Esophagus muscularis mucosa (tissue), 4 donors: ENCODE data around the gene GJD3. TPM values are rescaled to one million over a fixed set of nuclear protein-coding genes. Genes with fewer than 3 reads are reported as not detected.
A peak's percentile ranks its signal among the peaks of the same experiment; 100 is the strongest.

Experiments
- DNase-seq: peaks from one replicate; pipeline ENCODE4 v3.0.0-alpha.2; 2017; ENCODE audit errors: extremely low spot score
- H3K27ac ChIP-seq, 4 donors: fragments of 200-600 bp; sonication (generic); replicated peaks in 1 of 4; 1 replicate in 3 of 4; 2 replicates in 1 of 4; pipeline ENCODE4 v1.5.1; 2016 to 2019; ENCODE audit warnings: mild to moderate bottlenecking in 1 of 4
- H3K27me3 ChIP-seq, 4 donors: fragments of 200-600 bp; sonication (generic); one replicate each; pipeline versions ENCODE4 v1.5.1 to v1.6.0; 2016 to 2019
- H3K36me3 ChIP-seq, 4 donors: fragments of 200-600 bp; sonication (generic); one replicate each; pipeline ENCODE4 v1.5.1; 2016 to 2019
- H3K4me1 ChIP-seq, 4 donors: fragments of 200-600 bp; sonication (generic); one replicate each; pipeline ENCODE4 v1.5.1; 2016 to 2019
- H3K4me3 ChIP-seq, 4 donors: fragments of 200-600 bp; sonication (generic); 1 replicate in 2 of 4; 2 replicates in 2 of 4; pipeline ENCODE4 v1.5.1; 2016 to 2019; ENCODE audit warnings: mild to moderate bottlenecking in 4 of 4, moderate library complexity in 1 of 4
- H3K9me3 ChIP-seq, 4 donors: fragments of 200-600 bp; sonication (generic); 1 replicate in 3 of 4; 2 replicates in 1 of 4; pipeline ENCODE4 v1.5.1; 2016 to 2019
- EP300 ChIP-seq: sonication (generic); formaldehyde crosslinking; IDR thresholded peaks from one replicate; pipeline ENCODE4 v1.6.1; 2017; ENCODE audit warnings: antibody characterized with exemption
- POLR2A ChIP-seq: fragments of 450-650 bp; IDR thresholded peaks from one replicate; pipeline ENCODE4 v1.6.1; 2017; ENCODE audit warnings: antibody characterized with exemption, moderate library complexity, mild to moderate bottlenecking, low read depth
- POLR2AphosphoS5 ChIP-seq, 2 donors: sonication (generic); formaldehyde crosslinking; IDR thresholded peaks; one replicate each; pipeline ENCODE4 v1.6.1; 2017; ENCODE audit warnings: antibody characterized with exemption in 2 of 2
- WGBS: methylation state at CpG from one replicate; pipeline ENCODE4 v1.1.5; 2018; 5-methylcytosine and 5-hydroxymethylcytosine counted together
- intact Hi-C: fragments of 100-400 bp; cut with DNase I; formaldehyde crosslinking; loops from one replicate; pipeline ENCODE4 v1.15.1; 2023
- total RNA-seq, 4 donors: library from RNA; depleted of rRNA; stranded (reverse); fragments of >200 nt; gene quantifications; one replicate each; pipeline versions ENCODE4 v1.1.0 to v1.2.1, GENCODE V29; 2016
- TF ChIP-seq, protein P1 (sequence below), 3 experiments: fragments of 200-600 bp in 2 of 3; fragments of 450-650 bp in 1 of 3; sonication (generic) in 2 of 3; IDR thresholded peaks; one replicate each; pipeline ENCODE4 v1.5.1; 2017 to 2019; ENCODE audit warnings: antibody characterized with exemption in 3 of 3, mild to moderate bottlenecking in 2 of 3, moderate library complexity in 1 of 3

GJD3 gene
- total RNA-seq, 4 donors from 2014 or later, result 0.40 to 0.50 TPM; not detected in 2

DNA sequence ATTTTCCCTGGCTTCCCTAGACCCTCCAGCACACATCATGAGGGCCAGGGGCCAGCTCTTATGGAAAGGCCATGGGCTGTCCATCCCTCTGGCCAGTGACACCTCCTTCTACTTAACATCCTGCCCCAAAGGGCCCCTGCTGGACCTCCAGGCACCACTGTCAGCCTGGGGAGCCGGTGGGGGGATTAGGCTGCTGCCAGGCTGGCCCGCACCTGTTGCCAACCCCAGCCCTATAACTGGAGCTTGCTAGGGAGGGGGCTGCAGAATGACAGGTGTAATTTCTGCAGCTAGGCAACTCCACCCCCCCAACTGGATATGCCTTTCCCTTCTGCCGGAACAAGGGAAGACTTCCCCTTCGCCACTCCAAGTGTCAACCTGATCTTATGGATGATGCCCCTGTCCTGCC is 43.0 kb downstream of the GJD3 start:
- intact Hi-C loops, result no loop called here
- H3K4me1 ChIP-seq, result peaks cover 92 to 96% (median 94%) of the 10 kb centered on the region in 4 donors
- peak overlapping the region; percentile 94 to 98 (median 96) for H3K27ac ChIP-seq
- H3K36me3 ChIP-seq, result no peaks in the 10 kb centered on the region
- H3K4me3 ChIP-seq, result peak overlapping the region; percentile 90 to 99 (median 94)
- no peaks in the 10 kb centered on the region for H3K27me3 ChIP-seq
- TF ChIP-seq POLR2A, result no peak
- TF ChIP-seq EP300, result no peak
- TF ChIP-seq, protein P1, sequence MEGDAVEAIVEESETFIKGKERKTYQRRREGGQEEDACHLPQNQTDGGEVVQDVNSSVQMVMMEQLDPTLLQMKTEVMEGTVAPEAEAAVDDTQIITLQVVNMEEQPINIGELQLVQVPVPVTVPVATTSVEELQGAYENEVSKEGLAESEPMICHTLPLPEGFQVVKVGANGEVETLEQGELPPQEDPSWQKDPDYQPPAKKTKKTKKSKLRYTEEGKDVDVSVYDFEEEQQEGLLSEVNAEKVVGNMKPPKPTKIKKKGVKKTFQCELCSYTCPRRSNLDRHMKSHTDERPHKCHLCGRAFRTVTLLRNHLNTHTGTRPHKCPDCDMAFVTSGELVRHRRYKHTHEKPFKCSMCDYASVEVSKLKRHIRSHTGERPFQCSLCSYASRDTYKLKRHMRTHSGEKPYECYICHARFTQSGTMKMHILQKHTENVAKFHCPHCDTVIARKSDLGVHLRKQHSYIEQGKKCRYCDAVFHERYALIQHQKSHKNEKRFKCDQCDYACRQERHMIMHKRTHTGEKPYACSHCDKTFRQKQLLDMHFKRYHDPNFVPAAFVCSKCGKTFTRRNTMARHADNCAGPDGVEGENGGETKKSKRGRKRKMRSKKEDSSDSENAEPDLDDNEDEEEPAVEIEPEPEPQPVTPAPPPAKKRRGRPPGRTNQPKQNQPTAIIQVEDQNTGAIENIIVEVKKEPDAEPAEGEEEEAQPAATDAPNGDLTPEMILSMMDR (IDR thresholded peaks at IDR 0.05), result no peak
- no peak for TF ChIP-seq POLR2AphosphoS5 (IDR thresholded peaks at IDR 0.05)
- DNase-seq, result no peak
- H3K9me3 ChIP-seq, result no peaks in the 10 kb centered on the region
- 0% methylated on average over 2 of the region's 4 CpGs for WGBS

DNA sequence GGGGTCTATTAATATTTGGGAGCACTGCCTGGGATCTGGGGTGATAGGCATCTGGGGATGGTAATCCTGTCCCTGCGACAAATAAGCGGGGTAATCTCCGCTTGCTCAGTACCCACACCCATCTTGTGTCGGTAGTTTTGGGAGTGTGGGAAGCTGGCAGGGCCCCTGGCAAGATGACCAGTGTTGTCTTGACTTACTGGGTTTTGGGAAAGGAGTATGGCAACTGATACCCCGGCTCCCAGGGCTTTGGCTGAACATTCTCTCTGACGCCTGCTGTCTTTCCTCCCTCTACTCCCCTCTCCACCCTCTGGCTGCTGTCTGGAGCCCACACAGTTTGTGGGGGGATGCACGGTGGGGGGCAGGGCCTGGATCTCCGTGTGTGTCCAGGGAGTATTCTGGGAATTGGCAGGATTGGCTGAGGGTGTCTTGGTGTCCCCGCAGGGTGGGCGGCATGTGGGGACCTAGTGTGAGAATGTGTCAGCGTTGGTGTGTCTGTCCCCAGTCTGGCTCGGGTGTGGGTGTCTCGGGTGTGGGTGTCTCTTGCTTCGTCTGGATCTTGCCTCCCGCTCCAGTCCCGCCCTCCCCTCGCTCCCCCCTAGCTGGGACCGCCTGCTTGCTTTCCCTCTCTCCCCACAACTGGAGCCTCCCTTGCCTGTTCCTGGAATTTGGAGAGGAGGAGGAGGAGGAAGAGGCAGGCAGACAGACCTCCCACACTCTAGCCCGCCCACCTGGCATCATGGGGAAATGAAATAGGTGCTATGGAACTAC is 43.6 kb downstream of the GJD3 start:
- intact Hi-C loops, result no loop called here

DNA sequence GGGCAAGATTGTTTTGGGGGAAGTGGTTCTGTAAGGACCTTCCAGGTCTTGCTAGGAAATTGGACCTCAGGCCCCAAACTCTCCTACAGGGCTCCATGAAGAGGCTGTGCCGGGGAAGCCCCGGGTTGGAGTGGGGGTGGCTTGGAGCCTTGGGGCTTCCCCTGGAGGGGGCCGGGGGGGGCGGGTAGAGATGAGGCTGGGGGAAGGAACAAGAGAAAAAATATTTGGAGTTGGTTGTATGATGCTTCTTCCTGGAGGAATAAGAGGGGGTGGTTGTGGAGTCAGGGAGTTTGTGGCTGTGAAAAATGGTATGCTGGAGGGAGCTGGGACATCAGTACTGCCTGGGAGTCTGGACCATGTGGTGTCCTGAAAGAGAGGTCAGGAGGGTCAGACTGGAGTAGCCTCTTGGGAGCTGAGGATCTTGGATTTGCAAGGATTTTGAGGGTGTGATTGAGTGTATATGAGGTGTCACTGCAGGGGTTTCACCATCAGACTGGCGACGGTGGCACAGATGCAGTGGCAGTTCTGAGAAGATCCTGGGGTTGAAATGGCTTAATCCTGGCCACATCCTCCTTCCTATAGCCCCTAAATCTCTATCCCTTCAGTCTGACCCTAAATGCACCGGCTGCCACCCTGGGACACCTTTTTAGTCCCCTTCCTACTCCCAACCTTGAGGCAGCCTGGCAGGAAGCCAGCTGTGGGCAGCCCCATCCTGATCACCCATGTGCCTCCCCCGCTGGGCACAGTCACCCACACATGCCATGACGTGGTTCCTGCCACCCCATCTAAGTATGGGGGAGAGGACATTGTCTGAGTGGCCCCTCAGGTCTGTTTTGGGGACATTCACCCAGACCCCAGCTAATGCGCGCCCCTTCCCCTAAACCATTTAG is 44.6 kb downstream of the GJD3 start:
- H3K4me3 ChIP-seq, result peak overlapping the region; percentile 90 to 99 (median 94)
- 37% methylated on average over 7 of the region's 11 CpGs for WGBS
- H3K27ac ChIP-seq, result peak overlapping the region; percentile 94 to 98 (median 96)
- H3K27me3 ChIP-seq, result no peaks in the 10 kb centered on the region
- TF ChIP-seq POLR2A, result no peak
- no peak for TF ChIP-seq POLR2AphosphoS5 (IDR thresholded peaks at IDR 0.05)
- no peak for TF ChIP-seq EP300
- TF ChIP-seq, protein P1 (IDR thresholded peaks at IDR 0.05), result no peak
- intact Hi-C loops, result no loop called here
- no peak for DNase-seq
- no peaks in the 10 kb centered on the region for H3K9me3 ChIP-seq
- H3K36me3 ChIP-seq, result no peaks in the 10 kb centered on the region
- H3K4me1 ChIP-seq, result peaks cover 92 to 95% (median 94%) of the 10 kb centered on the region in 4 donors

More for the DNA sequence above, 43.6 kb downstream of the GJD3 start:
- Histone ChIP-seq H3K4me3 (peak overlapping the region; percentile 90 to 99 (median 94)), H3K27ac (peak overlapping the region; percentile 94 to 98 (median 96)), H3K27me3 (no peaks in the 10 kb centered on the region), H3K9me3 (no peaks in the 10 kb centered on the region), H3K36me3 (no peaks in the 10 kb centered on the region), H3K4me1 (peaks cover 92 to 96% (median 94%) of the 10 kb centered on the region in 4 donors)
- TF ChIP-seq EP300 (no peak), POLR2AphosphoS5 (IDR thresholded peaks at IDR 0.05) (peak; percentile 37 to 69)
- TF ChIP-seq, protein P1 (IDR thresholded peaks at IDR 0.05), result no peak
- DNase-seq, result no peak
- WGBS, result 24% methylated on average over 12 of the region's 19 CpGs

DNA sequence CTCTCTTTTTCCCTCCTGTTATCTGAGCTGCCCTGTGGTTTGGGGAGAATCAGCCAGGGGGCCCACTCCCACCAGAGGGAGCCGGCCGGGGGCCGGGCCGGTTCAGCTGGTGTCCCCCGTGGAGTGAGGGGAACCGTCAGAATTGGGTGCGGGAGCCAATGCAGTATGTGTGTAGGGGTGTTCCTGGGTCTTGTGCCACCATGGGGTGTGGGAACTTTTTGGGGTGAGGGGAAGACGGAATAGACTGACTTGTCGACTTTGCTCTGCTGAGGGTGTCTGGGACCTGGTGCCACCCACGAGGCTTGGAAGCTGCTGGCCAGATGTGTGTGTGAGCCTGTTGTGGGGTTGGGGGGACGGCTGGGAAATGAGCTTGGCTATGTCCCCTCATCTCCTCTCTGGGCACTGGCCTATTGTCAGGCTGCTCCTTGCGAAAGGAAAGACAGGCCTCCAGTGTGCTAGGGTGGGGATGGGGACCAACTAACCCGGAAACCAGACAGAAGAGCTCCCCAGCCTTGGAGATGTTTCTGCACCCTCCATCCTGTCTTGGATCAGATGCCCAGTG is 45.6 kb downstream of the GJD3 start:
- WGBS, result 4% methylated on average over 13 of the region's 13 CpGs
- peak overlapping the region; percentile 94 to 98 (median 96) for H3K27ac ChIP-seq
- TF ChIP-seq EP300 (no peak), POLR2AphosphoS5 (IDR thresholded peaks at IDR 0.05) (no peak)
- TF ChIP-seq, protein P1 (IDR thresholded peaks at IDR 0.05), result peak; percentile 19 to 42 (median 33)
- H3K4me3 ChIP-seq, result peak overlapping the region; percentile 90 to 99 (median 94)
- no peaks in the 10 kb centered on the region for H3K27me3 ChIP-seq
- DNase-seq, result no peak
- H3K36me3 ChIP-seq, result no peaks in the 10 kb centered on the region
- intact Hi-C loops, result no loop called here
- H3K9me3 ChIP-seq, result no peaks in the 10 kb centered on the region
- H3K4me1 ChIP-seq, result peaks cover 92 to 95% (median 94%) of the 10 kb centered on the region in 4 donors
